ENCODE results near the gene AMBRA1.

AMBRA1 gene

DNA sequence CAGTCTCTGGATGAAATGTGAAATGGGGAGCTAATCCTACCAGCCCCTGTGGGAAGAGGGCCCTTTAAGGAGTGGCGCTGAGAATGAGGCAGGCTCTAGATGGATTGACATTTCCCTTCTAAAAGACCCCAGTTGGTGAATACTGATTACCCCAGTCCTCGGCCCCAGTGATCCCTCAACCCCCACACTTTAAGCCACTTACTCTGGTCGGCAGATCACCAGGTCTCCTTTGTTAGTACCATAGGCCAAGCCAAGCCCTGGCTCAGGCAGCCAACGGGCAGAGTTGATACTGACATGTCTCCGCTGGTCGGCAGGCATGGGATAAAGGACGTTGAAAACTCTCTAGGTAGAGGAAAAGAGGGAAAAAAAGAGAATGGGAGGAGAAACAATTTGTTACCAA is 176.1 kb downstream of the AMBRA1 start:
- peaks cover 49 to 76% (median 54%) of the 10 kb centered on the region in 3 donors for H3K36me3 ChIP-seq
- no peak for DNase-seq

DNA sequence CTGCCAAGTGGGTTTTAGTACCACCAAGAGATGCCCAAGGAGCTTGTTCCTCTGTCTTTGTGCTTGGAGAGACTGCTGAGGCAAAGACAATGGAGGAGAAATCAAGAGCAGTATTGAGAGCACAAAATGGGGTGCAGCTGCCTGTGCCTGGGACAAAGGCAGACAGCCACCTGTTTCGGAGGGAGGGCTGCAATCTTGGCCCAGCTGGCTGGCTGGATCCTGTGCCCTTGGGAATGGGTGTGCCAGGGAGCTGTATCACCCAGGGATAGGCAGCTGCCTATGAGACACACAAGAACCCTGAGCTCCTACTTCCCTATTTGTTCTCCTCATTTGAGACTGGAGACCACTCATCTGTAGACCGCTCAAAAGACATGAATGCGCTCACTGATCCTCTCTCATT is 178.9 kb downstream of the AMBRA1 start:
- Histone ChIP-seq H3K9me3 (no peaks in the 10 kb centered on the region), H3K27me3 (no peaks in the 10 kb centered on the region), H3K36me3 (peaks cover 38 to 77% (median 57%) of the 10 kb centered on the region in 3 donors), H3K4me3 (no peak overlapping the region), H3K4me1 (no peaks in the 10 kb centered on the region), H3K27ac (no peak overlapping the region)
- intact Hi-C loops (cut with DNase I; ENCODE audit: low total_unique reads): no loop called here
- TF ChIP-seq, protein P1, sequence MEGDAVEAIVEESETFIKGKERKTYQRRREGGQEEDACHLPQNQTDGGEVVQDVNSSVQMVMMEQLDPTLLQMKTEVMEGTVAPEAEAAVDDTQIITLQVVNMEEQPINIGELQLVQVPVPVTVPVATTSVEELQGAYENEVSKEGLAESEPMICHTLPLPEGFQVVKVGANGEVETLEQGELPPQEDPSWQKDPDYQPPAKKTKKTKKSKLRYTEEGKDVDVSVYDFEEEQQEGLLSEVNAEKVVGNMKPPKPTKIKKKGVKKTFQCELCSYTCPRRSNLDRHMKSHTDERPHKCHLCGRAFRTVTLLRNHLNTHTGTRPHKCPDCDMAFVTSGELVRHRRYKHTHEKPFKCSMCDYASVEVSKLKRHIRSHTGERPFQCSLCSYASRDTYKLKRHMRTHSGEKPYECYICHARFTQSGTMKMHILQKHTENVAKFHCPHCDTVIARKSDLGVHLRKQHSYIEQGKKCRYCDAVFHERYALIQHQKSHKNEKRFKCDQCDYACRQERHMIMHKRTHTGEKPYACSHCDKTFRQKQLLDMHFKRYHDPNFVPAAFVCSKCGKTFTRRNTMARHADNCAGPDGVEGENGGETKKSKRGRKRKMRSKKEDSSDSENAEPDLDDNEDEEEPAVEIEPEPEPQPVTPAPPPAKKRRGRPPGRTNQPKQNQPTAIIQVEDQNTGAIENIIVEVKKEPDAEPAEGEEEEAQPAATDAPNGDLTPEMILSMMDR (IDR thresholded peaks at IDR 0.05): no peak
- DNase-seq: no peak

More for the DNA sequence above, 176.1 kb downstream of the AMBRA1 start:
- Histone ChIP-seq H3K27ac (no peak overlapping the region), H3K27me3 (no peaks in the 10 kb centered on the region), H3K9me3 (no peaks in the 10 kb centered on the region), H3K4me1 (no peaks in the 10 kb centered on the region), H3K4me3 (no peak overlapping the region)
- TF ChIP-seq, protein P1 (IDR thresholded peaks at IDR 0.05): no peak
- intact Hi-C loops (cut with DNase I; ENCODE audit: low total_unique reads): no loop called here

DNA sequence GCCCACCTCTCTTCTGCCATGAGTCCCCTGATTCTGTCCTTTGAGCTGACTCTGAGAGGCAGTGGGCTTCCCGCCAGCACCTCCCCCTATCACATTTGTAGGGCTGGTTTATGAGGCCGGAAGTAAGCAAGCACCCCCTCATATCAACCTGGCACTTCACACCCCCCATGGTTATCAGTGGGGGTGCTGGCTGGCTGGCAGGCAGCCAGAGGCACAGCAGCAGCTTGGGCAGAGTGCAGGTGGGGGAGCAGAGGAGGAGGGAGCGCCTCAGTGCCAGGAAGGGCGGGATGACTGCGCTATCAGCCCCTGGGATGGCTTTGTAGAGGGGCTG is 179.4 kb downstream of the AMBRA1 start:
- peaks cover 43 to 81% (median 61%) of the 10 kb centered on the region in 3 donors for H3K36me3 ChIP-seq
- DNase-seq: no peak
- H3K27ac ChIP-seq: no peak overlapping the region
- no peaks in the 10 kb centered on the region for H3K4me1 ChIP-seq
- no peaks in the 10 kb centered on the region for H3K9me3 ChIP-seq
- no peak overlapping the region for H3K4me3 ChIP-seq
- TF ChIP-seq, protein P1 (IDR thresholded peaks at IDR 0.05): no peak
- intact Hi-C loops (cut with DNase I; ENCODE audit: low total_unique reads): no loop called here
- H3K27me3 ChIP-seq: no peaks in the 10 kb centered on the region

DNA sequence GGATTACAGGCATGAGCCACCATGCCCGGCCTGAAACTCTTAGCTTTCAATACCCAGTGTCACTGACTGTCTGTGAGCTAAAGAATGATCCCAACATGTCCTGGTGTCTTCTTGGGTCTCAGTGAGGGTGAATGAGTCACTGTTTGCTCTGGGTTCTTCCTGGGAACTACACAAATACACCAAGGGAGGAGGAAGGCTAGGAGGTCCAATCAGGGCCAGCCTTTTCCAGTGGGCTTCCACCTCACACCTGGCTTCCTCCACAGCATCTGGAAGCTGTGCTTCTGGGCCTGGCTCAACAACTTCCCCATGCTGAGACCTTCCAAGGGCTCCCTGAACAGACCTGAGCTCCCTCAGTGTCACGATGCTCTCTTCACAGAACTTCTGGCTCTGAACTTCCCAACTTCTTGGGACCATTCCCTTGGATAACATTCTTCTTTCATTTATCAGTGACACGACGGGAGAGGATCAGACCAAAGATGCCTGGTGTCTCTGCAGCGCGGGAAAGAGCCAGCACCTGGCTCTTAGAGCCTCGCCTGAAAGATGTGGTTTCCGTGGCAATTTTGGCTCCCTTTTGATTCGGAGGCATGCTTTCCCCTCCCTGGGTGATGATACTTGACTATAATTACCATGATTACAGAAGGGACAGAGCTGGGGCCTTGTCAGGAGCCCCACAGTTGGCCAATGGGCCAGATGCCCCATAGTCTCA is 179.9 kb downstream of the AMBRA1 start:
- Histone ChIP-seq H3K27me3 (no peaks in the 10 kb centered on the region), H3K9me3 (no peaks in the 10 kb centered on the region), H3K27ac (no peak overlapping the region), H3K4me1 (no peaks in the 10 kb centered on the region), H3K4me3 (no peak overlapping the region), H3K36me3 (peaks cover 47 to 86% (median 64%) of the 10 kb centered on the region in 3 donors)
- intact Hi-C loops (cut with DNase I; ENCODE audit: low total_unique reads): no loop called here
- no peak for DNase-seq
- TF ChIP-seq, protein P1 (IDR thresholded peaks at IDR 0.05): no peak

DNA sequence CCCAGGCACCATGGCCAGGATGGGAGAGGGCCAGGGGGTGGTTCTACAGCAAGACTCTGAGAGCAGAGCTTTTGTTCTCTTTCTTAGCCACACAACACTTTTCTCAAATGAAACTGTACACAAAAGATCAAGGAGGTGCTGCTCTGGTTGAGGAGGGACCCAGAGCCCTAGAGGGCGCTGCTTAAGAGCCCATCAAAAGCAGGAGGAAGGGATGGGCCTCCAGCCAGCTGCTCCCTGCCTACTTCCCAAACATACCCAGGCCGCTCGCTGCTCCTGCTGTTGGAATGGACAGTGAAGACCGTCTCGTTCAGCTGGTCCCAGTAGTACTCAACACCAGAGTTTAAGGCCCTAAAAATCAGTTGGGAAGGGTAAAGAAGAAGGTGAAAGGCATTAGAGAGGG is 183.8 kb downstream of the AMBRA1 start:
- no peak overlapping the region for H3K4me3 ChIP-seq
- H3K9me3 ChIP-seq: no peaks in the 10 kb centered on the region
- H3K27me3 ChIP-seq: no peaks in the 10 kb centered on the region
- H3K27ac ChIP-seq: no peak overlapping the region
- H3K4me1 ChIP-seq: peaks cover 0 to 4% (median 2%) of the 10 kb centered on the region in 4 donors
- DNase-seq: peak in 1 of 2 donors; percentile 53
- intact Hi-C loops (cut with DNase I; ENCODE audit: low total_unique reads): no loop called here
- H3K36me3 ChIP-seq: peaks cover 59 to 97% (median 73%) of the 10 kb centered on the region in 3 donors
- TF ChIP-seq, protein P1 (IDR thresholded peaks at IDR 0.05): no peak
